ENCODE data around the gene STXBP3. TPM values are rescaled to one million over a fixed set of nuclear protein-coding genes. Genes with fewer than 3 reads are reported as not detected.
A peak's percentile ranks its signal among the peaks of the same experiment; 100 is the strongest.

STXBP3 gene
- total and polyA plus RNA-seq, 2 of the 8 experiments (the other 6 are each of a cell fraction or from before 2014, with no cell fraction given), result 6.0 to 38.5 TPM

DNA sequence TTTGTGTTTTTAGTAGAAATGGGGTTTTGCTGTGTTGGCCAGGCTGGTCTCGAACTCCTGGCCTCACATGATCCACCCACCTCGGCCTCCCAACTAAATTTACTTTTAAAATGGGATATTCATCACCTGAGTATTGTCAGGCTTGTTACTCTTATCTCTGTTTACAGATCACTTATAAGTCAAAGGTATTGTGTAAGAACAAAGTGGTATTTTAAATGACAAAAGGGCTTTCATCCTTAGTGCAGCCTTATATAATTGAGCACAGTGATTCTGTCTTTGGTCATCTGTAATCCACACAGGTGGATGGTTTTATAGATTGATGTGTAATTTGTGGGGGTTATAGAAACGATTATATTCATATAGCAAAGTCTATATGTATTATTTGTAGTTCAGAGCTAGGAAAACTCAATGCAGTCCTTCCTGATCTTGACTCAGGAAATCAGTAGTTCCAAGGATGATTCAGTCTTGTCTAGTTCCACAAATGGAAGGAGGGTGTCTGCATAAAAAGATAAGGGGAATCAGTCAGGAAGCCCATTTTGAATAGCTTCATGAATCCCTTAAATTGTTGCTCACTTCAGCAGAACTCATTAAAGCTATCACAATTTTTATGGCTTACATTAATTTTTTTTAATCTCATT is 34.6 kb downstream of the STXBP3 start:
- Histone ChIP-seq H2AK5ac (ENCODE audit: low read depth, low read length) (no peak overlapping the region), H3K27me3 (replicated peaks in 1 of 4; ENCODE audit: control insufficient read depth in 3 of 4, extremely low read depth in 1 of 4, insufficient read depth in 3 of 4, low read length in 3 of 4) (no peaks in the 10 kb centered on the region), H3K14ac (ENCODE audit: insufficient read length) (no peak overlapping the region), H2BK15ac (ENCODE audit: low read length) (no peak overlapping the region), H2AFZ (ENCODE audit: low read length) (no peak overlapping the region), H2BK12ac (ENCODE audit: low read depth, low read length) (no peak overlapping the region), H2BK20ac (ENCODE audit: low read length) (no peak overlapping the region), H3K27ac (ENCODE audit: low read depth, low read length) (no peak overlapping the region), H3K9me3 (ENCODE audit: insufficient read depth in 2 of 2, low read depth in 1 of 2, low read length in 1 of 2) (peaks cover 20 to 21% of the 10 kb centered on the region in 2 experiments), H4K5ac (ENCODE audit: insufficient read length, low read depth, low read length) (no peak overlapping the region), H4K8ac (ENCODE audit: extremely low read depth, insufficient read depth, low read length) (no peak overlapping the region), H3K9ac (replicated peaks in 1 of 4; ENCODE audit: extremely low read depth in 1 of 4, low read depth in 3 of 4, low read length in 3 of 4) (no peak overlapping the region), H3K18ac (ENCODE audit: extremely low read depth, low read length) (no peak overlapping the region), H3K4me1 (replicated peaks in 1 of 4; ENCODE audit: control insufficient read depth in 3 of 4, insufficient read depth in 4 of 4, low read length in 3 of 4) (no peaks in the 10 kb centered on the region), H4K20me1 (replicated peaks in 1 of 2; ENCODE audit: control insufficient read depth in 1 of 2, insufficient read depth in 2 of 2, low read length in 2 of 2) (no peaks in the 10 kb centered on the region), H3K36me3 (ENCODE audit: control insufficient read depth in 2 of 4, insufficient read depth in 4 of 4, low read length in 3 of 4) (peaks cover 2 to 43% (median 25%) of the 10 kb centered on the region in 4 experiments; a peak in 5 of 8 replicates), H2BK120ac (replicated peaks; ENCODE audit: low read depth, low read length) (no peak overlapping the region), H3K4me3 (ENCODE audit: extremely low read depth in 1 of 4, insufficient read depth in 2 of 4, low read depth in 3 of 4, low read length in 4 of 4) (no peak overlapping the region), H3K4me2 (ENCODE audit: insufficient read depth in 1 of 2, low read depth in 2 of 2, low read length in 2 of 2) (no peak overlapping the region), H3K23me2 (ENCODE audit: low read depth, low read length) (no peaks in the 10 kb centered on the region), H3K4ac (replicated peaks; ENCODE audit: insufficient read length, low read depth, low read length) (no peak overlapping the region), H3K79me2 (ENCODE audit: control insufficient read depth in 1 of 2, insufficient read depth in 2 of 2, low read length in 2 of 2) (no peaks in the 10 kb centered on the region), H2BK5ac (ENCODE audit: low read depth, low read length) (no peak overlapping the region), H3K79me1 (ENCODE audit: low read depth, low read length) (no peaks in the 10 kb centered on the region), H3K23ac (ENCODE audit: insufficient read length) (no peak overlapping the region), H4K91ac (replicated peaks; ENCODE audit: insufficient read length, low read length) (no peak overlapping the region), H3K56ac (replicated peaks; ENCODE audit: insufficient read length, low read depth, low read length) (no peak overlapping the region)
- ChIA-PET POLR2A (ENCODE audit: partially characterized antibody) (no interaction called here), CTCF (ENCODE audit: partially characterized antibody) (no interaction called here)
- TF ChIP-seq SP2 (IDR thresholded peaks at IDR 0.05; ENCODE audit: low read length), result no peak
- TF ChIP-seq HDAC6 (IDR thresholded peaks at IDR 0.05; ENCODE audit: low read depth, low read length), result no peak
- no peak for TF ChIP-seq EP300 (IDR thresholded peaks at IDR 0.05; ENCODE audit: borderline replicate concordance in 1 of 2, low read depth in 2 of 2, low read length in 2 of 2)
- no peak for TF ChIP-seq JUN (IDR thresholded peaks at IDR 0.05; ENCODE audit: low read depth, low read length)
- peak; percentile 37; the same call in 1 of the 2 replicates for TF ChIP-seq CEBPB (IDR thresholded peaks at IDR 0.05; ENCODE audit: low read depth, low read length)
- TF ChIP-seq, protein P1, sequence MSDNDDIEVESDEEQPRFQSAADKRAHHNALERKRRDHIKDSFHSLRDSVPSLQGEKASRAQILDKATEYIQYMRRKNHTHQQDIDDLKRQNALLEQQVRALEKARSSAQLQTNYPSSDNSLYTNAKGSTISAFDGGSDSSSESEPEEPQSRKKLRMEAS (IDR thresholded peaks at IDR 0.05), result no peak
- FAIRE-seq (no peak), DNase-seq (ENCODE audit: low read depth in 1 of 2, low spot score in 2 of 2) (no peak)
- 85 to 100% methylated on average over 1 to 3 of the region's 3 CpGs for WGBS, 2 experiments (ENCODE audit: extremely low coverage in 1 of 2, insufficient coverage in 1 of 2, insufficient read length in 1 of 2, insufficient replicate concordance in 2 of 2, low coverage in 1 of 2, low lambda C conversion rate in 2 of 2, missing lambda C conversion rate in 1 of 2)
